ENCODE results near the gene SPNS3.

SPNS3 gene

DNA sequence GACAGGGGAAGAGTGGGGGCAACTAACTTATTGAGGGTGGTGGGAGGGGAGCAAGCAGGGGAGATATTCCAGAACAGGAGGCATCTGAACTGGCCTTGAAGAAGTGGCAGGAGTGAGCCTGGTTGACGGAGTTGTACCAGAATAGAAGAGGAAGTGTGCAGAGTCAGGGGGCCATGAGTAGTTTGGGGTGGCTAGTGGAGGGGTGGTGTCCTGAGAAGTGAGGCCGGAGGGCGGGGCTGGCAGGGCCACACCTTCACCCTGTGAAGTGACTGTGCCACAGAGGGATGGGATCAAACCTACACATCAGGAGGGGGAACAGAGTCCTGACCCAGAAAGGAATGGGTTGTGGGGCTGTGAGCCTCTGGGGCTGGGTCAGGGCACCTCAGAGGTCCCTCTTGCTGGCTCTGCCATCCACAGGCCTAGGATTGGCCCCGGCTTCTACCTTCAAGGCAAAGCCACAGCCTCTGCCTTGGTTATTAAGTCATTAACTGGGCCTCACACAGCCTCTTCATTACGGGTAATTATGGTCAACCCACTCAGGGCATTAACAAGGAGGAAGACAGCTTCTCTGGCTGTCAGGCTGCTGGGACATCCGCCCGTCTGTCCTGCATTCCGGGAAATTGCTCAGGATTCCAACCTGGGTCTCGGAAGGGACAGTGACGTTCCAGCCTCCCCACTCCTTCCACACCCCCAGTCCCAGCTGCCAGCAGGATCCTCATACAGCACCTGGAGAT, 77.6 kb downstream of the SPNS3 start:
- DNase-seq: no peak

DNA sequence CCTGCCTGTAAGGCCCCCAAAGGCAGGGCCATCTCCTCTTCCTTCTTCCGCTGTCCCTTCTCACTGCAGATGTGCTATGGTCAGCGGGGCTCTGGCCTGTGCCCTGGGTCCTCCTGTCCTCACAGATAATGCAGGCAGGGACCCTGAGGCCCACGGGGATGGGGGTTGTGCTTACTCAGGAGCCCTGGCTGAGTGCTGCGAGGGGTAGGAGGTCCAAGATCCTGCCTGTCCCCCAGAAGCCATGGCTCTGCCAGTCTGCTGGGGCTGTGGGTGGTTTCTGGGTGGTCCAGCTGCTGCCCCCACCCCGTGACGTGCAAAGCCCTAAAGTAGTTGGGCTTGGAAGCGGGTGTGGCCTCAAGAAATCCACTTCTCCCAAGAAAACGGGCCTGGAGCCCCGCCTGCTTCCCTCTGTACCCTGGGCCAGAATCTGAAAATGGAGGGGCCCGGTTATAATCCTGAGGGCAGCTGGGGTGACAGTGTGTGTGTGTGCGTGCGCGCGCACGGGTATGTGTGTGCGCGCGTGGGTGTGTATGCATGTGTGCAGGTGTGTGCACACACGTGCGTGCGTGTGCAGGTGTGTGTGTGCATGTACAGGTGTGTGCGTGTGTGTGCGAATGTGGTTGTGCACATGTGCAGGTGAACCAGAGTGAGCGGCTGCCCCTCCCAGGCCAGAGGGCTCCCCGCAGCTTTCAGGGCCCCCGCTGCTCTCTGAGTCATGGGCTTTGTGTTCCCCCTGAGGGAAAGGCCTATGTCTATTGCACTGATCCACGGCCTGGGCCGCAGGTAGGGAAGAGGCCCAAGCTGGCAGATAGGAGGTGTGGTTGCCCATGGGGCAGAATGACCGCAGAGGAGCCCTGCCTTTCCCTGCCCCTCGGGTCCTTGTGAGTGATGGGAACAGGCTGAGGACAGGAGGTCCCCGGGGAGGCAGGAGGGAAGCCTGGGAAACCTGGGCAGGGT, 78.7 kb downstream of the SPNS3 start:
- DNase-seq: no peak

DNA sequence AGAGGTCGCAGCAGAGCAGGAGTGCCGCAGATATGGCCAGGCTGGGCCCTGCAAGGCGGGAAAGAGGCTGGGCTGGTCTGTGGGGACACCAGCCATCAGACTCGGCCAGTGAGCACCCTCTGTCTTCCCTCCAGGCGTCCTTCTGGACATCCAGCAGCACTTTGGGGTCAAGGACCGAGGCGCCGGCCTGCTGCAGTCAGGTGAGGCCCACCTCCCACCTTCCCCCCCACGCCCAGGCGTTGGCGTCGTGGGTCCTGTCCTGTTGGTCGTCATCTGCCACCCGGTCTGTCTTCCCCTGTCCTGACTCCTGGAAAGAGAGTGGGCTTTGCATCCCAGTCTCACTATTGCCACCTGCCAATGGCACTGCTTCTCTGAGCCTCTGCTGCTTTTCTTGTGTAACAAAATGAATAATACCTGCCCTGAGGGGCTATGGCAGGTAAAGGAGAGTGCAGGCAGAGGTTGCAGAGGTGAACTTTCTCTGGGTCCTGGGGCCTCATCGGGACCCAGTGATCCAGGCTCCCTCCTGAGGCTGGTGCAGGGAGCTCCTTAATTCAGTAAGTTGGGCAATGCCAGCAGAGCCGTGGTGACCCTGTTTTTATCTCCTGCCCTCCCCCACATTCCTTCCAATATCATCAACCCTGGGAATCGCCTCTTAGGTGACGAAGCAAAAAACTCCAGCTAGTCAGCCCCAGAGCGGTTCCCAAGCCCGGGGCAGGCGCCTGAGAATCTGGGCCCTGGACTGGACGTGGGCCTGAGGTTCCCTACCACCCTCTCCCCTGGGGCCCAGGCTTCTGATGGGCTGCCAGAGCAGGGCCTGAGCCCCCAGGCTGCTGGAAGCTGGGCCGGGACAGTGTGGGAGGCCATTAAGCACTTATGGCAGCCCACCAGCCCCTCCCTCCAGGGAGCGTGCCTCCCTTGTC, 79.6 kb downstream of the SPNS3 start:
- DNase-seq: no peak

DNA sequence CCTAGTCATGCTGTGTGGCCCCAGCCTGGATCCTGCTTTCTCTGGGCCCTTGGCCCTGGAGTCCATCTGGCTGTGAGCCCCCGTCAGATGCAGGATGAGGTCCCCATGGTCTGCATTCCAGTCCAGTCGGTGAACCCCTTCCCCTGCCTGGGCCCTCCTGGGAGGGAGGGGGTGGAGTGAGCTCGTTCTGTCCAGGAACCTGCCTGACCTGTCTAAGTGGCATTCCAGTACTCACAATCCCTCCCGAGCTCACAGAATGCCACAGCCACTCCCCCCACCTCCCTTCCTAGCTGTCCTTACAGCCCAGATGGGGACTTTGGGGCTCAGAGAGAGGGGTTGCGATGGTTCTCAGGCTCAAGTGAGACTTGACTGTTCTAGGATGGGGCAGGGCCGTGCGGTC, 80.5 kb downstream of the SPNS3 start:
- DNase-seq: no peak

DNA sequence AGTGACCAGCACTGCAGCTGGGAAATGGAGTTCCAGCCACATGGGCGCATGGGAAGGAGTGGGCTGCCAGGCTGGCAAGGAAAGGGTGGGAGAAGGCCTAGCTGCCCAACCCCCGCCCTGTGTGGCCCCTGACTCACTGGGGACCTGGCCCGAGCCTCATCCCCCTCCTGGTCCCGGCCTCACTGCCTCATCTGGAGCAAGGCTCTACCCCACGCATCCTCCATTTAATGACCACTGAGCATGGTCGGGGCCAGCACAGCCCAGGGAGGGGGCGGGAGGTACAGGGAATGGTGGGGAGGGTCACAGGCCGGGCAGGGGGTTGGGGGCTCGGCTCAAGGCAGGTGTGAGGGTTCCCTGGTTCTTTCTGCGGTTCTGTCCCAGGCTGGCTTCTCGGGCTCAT, 81.0 kb downstream of the SPNS3 start:
- no peak for DNase-seq

DNA sequence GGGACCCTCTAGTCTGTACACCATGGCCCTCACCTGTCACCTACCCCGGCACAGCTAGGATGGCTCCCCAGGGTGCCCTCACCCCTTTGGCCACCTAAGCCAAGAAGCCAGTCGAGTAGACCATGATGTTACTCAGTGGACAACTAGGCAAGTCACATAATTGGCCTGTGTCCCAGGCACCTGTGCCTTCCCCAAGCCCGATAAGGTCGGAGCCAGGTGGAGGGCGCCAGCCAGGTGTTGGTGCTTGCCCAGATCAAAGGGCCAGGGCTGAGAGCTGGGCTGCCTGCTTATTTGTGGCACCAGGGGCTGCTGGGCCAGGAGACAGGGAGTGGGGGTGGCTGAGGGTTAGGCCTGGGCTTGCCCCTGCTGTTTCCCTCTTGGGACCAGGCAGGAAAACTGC, 81.8 kb downstream of the SPNS3 start:
- no peak for DNase-seq

DNA sequence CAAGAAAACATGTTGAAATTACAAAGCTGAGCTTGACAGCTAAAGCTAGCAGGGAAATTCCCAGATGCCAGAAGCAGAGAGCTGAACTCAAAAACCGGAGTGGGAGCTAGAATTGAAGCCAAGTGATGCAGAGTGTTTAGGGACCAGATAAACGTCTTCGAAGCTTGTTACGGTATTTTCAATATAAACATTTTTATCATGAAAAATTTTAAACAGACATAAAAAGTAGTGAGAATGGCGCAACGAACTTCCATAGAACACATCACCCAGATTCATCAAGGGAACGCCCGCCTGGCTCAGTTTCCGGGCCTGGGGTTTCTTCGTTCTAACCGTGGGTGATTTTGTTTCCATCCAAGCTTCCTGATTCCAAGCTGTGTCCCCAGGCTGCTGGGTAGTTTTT, 83.0 kb downstream of the SPNS3 start:
- no peak for DNase-seq

DNA sequence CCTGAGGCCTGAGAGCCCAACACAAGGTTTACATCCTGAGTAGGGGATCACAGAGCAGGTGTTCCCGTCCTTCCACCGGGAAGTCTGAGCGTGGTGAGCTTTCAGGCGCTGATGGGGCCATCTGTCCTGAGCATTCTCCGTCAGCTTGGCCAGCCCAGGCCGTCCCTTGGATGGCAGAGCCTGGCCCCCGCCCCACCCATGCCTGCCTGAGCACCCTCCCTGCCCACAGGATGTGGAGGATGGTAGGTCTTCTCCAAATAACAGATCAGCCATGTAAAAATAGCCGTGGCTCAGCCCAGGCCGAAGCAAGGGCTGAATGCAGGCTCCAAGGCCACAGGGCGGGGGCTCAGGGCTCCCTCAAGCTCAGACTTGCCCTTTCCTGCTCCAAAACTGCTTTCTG, 85.2 kb downstream of the SPNS3 start:
- no peak for DNase-seq

DNA sequence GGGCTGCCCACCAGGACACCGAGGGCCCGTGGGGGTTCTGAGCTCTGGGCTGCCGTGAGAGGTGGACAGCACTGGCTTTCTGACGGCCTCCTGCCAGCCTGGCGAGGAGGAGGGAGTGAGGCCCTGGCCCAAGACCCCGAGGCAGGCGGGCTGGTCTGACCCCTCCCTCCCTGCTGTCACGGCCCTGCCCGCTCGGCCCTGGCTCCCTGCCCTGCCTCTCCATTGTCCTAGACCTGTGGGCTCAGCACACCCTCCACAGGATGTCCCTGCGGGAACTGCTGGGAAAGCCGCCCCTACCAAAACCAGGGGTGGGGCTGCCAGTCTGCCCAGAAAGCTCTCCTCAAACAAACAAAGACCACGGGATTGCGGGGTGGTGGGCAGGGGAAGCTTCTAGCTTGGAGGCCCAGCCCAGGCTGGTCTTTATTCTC, 85.6 kb downstream of the SPNS3 start:
- DNase-seq: no peak

DNA sequence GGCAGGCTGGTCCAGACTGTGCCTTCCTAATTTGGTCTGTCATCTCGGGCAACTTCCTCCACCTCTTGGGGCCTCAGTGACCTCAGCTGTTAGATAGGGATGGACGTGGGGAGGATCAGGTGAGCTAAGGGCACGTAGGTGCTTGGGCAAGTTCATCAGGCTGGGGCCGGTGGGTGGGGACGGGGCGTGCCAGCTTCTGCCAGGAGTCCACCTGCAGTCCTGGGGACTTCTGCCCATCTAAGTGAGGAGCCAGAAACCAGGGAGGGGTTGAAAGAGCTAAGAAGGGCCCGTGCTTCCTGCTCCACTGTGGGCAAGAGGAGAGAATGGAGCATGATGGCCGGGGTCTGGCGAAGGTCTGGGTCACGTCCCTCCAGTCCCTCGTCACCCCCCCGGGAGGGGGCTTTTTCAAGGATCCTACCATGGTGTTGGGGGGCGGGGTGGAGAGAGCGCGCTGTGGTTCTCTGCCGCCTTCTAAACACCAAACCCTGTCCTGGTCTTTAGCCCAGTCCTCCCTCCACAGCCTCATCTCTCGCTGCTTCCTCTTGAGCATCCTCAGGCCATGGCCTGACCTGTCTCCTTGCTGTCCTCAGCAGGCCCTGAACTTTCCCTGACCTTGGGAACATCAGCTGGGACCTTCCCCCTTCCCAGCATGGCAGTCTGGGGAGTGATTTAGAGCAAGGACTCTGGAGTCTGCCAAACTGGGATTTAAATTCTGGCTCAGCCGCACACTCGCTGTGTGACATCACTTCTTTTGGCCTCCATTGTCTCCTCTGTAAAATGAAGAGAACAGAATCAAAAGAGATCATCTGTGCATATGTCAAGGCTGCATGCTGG, 86.5 kb downstream of the SPNS3 start:
- DNase-seq: no peak

DNA sequence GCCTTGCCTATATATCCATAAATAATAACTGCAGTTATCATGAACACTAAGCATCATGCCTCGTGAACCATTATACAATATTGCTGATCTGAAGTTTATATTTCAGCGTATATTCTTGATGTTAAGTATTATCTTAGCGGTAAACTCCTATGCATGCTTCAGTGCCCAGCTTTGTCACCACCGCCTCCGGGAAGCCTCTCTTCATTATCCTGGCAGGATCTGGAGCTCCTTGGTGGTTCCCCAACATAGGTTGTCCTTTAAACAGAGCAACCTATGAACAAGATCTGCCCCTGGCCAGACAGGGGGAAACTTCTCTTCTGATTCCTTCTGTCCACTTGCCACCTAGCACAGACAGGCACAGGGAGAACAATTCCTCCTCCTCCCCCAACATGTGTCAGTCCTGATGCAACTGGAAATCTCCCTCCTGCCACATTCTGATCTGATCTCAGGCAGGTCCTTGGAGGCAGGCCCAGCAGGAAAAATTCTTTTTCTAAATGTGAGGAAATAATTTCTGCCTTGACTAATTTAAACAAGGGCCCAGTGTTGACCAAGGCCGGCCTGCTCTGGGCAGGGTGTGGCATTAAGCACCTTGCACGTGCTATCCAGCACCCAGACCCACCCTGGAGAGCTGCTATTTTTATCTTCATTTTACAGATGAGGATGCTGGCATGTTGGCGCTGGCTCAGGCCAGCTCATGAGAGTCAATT, 87.3 kb downstream of the SPNS3 start:
- DNase-seq: no peak

DNA sequence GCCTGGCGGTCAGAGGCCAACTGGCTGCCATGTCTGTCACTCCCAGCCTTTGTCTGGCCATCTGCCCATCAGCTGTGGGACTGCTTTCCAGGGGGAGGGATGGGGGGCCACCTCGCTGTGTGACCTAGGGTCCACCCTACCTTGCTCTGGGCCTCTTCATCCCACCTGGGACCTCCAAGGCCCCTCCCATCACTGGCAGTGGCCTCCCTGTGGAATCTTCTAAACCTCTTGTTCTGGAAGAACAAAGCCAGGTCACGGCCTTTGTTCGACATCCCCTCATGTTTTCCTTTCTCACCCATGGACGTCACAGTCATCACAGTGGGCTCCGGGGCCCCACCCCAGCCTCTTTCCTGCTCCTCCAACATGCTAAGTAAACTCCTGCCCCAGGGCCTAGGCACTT, 88.9 kb downstream of the SPNS3 start:
- DNase-seq: no peak

DNA sequence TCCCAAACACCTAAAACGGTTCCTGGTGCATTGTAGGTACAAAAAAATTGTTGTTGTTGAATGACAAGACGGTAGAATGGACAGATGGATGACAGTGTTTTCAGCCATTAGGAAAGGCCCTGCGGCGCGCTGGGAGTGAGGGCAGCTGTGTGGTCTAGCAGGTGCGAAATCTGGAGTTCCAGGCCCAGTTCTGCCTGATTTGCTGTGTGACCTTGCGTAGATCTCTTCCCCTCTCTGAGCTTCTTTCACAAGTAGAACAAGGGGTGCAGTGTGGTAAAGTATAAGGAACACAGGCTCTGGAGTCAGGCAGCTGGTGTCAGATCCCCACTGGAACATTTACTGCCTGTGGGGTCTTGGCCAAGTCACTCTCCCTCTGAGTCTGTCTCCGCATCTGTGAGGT, 90.2 kb downstream of the SPNS3 start:
- no peak for DNase-seq

DNA sequence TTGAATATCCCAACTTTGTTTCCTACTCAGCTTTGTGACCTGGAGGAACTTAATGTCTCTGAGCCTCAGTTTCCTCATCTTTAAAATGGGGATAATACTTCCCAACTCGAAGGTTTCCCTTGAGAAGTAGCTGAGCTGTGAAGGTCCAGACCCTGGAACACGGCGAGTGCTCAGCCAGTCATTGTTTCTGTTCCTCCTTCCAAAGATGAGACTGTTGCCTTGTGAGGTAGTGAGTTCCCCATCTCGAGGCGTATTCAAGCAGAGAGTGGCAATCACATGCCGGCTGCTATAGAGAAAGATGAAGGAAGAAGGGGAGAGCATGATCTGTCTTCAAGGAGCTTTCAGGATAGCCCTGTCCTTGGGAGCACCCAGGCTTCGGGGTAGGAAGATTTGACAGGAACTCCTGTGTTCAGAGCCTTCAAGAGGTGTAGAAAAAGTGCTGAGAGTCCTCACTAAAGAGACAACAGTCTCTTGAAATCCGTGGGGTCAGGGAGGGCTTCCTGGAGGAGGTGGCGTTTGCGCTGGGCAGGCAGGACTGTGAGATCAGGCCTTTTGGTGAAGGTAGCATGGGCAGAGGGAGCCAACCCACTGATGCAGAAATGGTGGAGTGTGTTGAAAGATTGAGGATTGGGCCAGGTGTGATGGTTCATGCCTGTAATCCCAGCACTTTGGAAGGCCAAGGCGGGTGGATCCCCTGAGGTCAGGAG, 92.1 kb downstream of the SPNS3 start:
- no peak for DNase-seq

DNA sequence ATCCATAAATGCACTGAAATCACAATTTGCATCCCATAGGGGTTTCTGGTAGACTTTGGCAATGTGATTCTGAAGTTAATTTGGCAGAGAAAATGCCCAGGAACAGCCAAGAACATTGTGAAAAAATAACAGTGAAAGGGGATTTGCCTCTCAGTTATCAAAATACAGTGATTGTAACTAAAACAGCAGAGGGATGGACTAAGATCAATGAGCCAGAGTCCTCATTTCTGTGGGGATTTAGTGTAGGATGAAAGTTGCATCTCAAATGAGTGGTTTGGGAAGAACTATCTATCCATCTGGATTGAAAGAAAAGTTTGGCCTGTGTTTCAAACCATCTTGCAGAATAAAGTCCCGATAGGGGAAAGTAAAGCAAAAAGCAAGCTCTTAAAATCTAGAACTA, 93.4 kb downstream of the SPNS3 start:
- no peak for DNase-seq

DNA sequence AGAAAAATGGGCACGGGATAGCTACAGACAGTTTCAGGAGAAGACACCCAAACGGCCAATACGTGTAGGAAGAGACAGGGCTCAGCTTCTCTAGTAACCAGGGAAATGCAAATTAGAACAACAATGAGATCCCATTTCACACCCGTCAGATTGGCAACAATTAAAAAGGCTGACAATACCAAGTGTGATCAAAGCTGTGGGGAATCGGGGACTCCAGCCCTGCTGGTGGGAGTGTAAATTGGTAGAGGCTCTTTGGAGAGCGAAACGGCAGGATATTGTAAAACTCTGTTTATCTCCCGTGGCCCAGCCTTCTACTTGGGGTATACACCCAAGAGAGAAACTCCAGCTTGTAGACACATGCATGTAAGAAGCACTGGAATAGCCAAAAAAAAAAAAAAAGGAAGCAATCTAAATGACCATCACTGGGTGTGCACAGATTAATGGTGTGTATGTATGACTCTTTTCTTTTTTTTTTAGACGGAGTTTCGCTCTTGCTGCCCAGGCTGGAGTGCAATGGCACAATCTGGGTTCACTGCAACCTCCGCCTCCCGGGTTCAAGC, 93.9 kb downstream of the SPNS3 start:
- no peak for DNase-seq

DNA sequence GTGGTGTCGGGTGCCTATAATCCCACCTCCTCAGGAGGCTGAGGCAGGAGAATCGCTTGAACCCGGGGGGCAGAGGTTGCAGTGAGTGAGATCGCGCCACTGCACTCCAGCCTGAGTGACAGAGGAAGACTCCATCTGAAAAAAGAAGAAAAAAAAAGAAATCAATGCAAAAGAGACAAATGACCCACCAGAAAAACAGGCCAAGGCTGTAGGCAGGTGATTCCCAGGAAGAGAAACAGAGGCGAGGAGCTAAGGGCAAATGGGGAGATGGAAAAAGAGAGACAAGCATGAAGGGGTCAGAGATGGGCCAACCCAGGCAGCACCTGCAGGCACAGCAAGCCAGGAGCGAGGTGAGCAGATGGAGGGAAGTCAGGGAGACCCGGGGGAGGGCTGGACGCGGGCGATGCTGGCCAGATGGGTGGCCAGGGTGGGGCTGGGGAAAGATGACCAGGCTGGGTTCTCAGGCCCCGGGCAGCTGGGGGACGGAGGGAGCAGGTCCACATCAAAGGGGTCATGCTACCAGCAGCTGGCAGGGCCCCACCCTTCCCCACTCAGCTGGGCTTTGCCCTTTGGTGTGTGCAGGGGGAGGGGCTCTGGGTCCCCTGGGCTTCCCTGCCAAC, 95.9 kb downstream of the SPNS3 start:
- no peak for DNase-seq

DNA sequence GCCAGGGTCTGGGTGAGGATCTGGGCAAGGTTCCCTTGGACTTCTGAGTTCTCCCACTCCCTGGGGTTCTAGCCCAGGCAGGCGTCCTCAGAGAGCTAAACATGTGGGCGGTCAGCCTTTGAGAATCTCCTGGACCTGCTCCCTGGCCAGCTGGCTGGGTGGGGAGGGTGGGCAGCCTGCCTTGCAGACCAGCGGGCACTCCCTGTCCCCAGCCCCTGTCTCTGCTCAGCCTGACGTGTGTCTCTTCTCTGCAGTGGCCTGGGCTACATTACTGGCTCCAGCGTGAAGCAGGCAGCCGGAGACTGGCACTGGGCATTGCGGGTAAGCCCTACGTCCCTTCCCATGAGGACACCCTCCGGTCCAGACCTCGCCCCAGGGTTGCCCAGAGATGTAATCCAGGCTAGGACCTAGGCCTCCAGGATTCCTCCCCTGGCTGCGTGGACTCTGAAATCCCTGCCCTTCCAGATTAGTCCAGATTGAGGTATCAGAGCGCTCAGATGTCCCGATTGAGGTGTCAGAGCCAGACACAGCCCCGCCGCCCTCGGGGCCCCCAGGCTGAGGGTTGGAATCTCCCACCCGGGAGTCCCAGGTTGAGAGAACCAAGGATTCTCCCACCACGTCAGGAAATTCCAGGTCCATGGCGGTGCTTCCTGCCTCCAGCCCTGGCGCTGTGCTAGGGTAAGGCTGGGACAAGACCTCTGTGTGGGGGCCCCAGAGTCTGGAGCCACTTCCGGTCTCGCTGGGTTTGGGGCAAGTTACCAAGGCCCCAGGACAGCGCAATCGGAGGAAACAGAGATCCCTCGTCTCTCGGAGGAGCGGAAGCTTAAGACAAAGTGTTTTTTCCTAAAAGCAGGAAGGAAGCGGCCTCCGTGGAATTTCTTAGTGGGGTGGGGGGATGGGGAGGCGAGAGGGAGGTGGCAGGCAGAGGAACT, 97.3 kb downstream of the SPNS3 start:
- no peak for DNase-seq
